ENCODE results near the gene PRKAR1B. TPM values are rescaled to one million over a fixed set of nuclear protein-coding genes. Genes with fewer than 3 reads are reported as not detected.

Gene PRKAR1B
- total RNA-seq, 1 experiment from 2014 or later = 51.7 TPM

GRCh38 chr7:770336-770735 lies 43.3 kb upstream of the PRKAR1B start:
- ChIA-PET POLR2A (ENCODE audit: unreplicated experiment) (interaction anchor here (0.5 kb wide), 1 partner anchor 61 kb away, joined by 4 read pairs; no protein-coding TSS in a partner anchor), CTCF (no interaction called here)
- H3F3A ChIP-seq (ENCODE audit: insufficient read depth, low read depth) = peaks cover under 1% of the 10 kb centered on the region; the same call in 1 of the 2 replicates
- no peaks in the 10 kb centered on the region for H3K9me2 ChIP-seq (ENCODE audit: insufficient read depth)
- H3K4me1 ChIP-seq (replicated peaks; ENCODE audit: insufficient read depth) = no peaks in the 10 kb centered on the region
- no TSS peak for BruUV-seq (replicated peaks)
- TF ChIP-seq CTCF (conservative IDR thresholded peaks at IDR 0.05) (no peak), EZH2 (IDR thresholded peaks at IDR 0.05; ENCODE audit: low read depth) (no peak)
- no peaks in the 10 kb centered on the region for H3K9me3 ChIP-seq (ENCODE audit: insufficient read depth, low read depth)
- no peaks in the 10 kb centered on the region for H3K27me3 ChIP-seq (ENCODE audit: insufficient read depth, low read depth)
- no peak overlapping the region for H3K4me2 ChIP-seq
- peaks cover 29% of the 10 kb centered on the region for H4K20me1 ChIP-seq (ENCODE audit: insufficient read depth)
- H3K36me3 ChIP-seq (ENCODE audit: low read depth) = peaks cover 29% of the 10 kb centered on the region
- no peaks in the 10 kb centered on the region for H3K79me2 ChIP-seq (ENCODE audit: low read depth)
- intact Hi-C loops (cut with micrococcal nuclease; ENCODE audit: unreplicated experiment) = no loop called here
- no peak overlapping the region for H3K27ac ChIP-seq
- no peak overlapping the region for H3K4me3 ChIP-seq
- H2AFZ ChIP-seq = no peak overlapping the region
- no peak for DNase-seq

- no TSS peak for BruUV-seq (replicated peaks)
- intact Hi-C loops (cut with micrococcal nuclease; ENCODE audit: unreplicated experiment) = no loop called here
These were observed 41.9 kb upstream of the PRKAR1B start for GRCh38 chr7:768881-769504.

GRCh38 chr7:767941-768731 lies 41.1 kb upstream of the PRKAR1B start:
- BruUV-seq (replicated peaks) = no TSS peak
- Histone ChIP-seq H3K9me3 (ENCODE audit: insufficient read depth, low read depth) (no peaks in the 10 kb centered on the region), H3K4me2 (no peak overlapping the region), H3K9me2 (ENCODE audit: insufficient read depth) (no peaks in the 10 kb centered on the region), H4K20me1 (ENCODE audit: insufficient read depth) (peaks cover 29% of the 10 kb centered on the region), H3F3A (ENCODE audit: insufficient read depth, low read depth) (no peaks in the 10 kb centered on the region; the same call in 1 of the 2 replicates), H2AFZ (no peak overlapping the region), H3K36me3 (ENCODE audit: low read depth) (peaks cover 30% of the 10 kb centered on the region), H3K27me3 (ENCODE audit: insufficient read depth, low read depth) (no peaks in the 10 kb centered on the region), H3K4me3 (no peak overlapping the region), H3K4me1 (replicated peaks; ENCODE audit: insufficient read depth) (no peaks in the 10 kb centered on the region), H3K27ac (no peak overlapping the region), H3K79me2 (ENCODE audit: low read depth) (no peaks in the 10 kb centered on the region)
- CTCF ChIA-PET = no interaction called here
- intact Hi-C loops (cut with micrococcal nuclease; ENCODE audit: unreplicated experiment) = no loop called here
- POLR2A ChIA-PET (ENCODE audit: unreplicated experiment) = no interaction called here
- DNase-seq = no peak
- no peak for TF ChIP-seq EZH2 (IDR thresholded peaks at IDR 0.05; ENCODE audit: low read depth)
- no peak for TF ChIP-seq CTCF (conservative IDR thresholded peaks at IDR 0.05)

More at GRCh38 chr7:768881-769504, 41.9 kb upstream of the PRKAR1B start:
- Histone ChIP-seq H3K79me2 (ENCODE audit: low read depth) (no peaks in the 10 kb centered on the region), H3K36me3 (ENCODE audit: low read depth) (peaks cover 34% of the 10 kb centered on the region), H3K9me3 (ENCODE audit: insufficient read depth, low read depth) (no peaks in the 10 kb centered on the region), H3K4me3 (no peak overlapping the region), H3K4me1 (replicated peaks; ENCODE audit: insufficient read depth) (no peaks in the 10 kb centered on the region), H3K4me2 (no peak overlapping the region), H3F3A (ENCODE audit: insufficient read depth, low read depth) (no peaks in the 10 kb centered on the region; the same call in 1 of the 2 replicates), H3K9me2 (ENCODE audit: insufficient read depth) (no peaks in the 10 kb centered on the region), H2AFZ (no peak overlapping the region), H3K27ac (no peak overlapping the region), H4K20me1 (ENCODE audit: insufficient read depth) (peaks cover 29% of the 10 kb centered on the region), H3K27me3 (ENCODE audit: insufficient read depth, low read depth) (no peaks in the 10 kb centered on the region)
- ChIA-PET POLR2A (ENCODE audit: unreplicated experiment) (no interaction called here), CTCF (no interaction called here)
- TF ChIP-seq EZH2 (IDR thresholded peaks at IDR 0.05; ENCODE audit: low read depth) (no peak), CTCF (conservative IDR thresholded peaks at IDR 0.05) (no peak)
- DNase-seq = no peak

Data from PC-9 (cell line).